DMS79 treated with DMSO at 0.1 percent for 48 hours (cell line): ENCODE measurements around the gene XCR1.

Source experiments
- DNase-seq: peaks from one replicate; lab custom pipeline; 2025; lab: John Stamatoyannopoulos, UW

Gene XCR1

GRCh38 chr3:45983770-45984169 is 43.5 kb downstream of the XCR1 start:
- no peak for DNase-seq

- no peak for DNase-seq
Observed at GRCh38 chr3:45981346-45982074, 45.8 kb downstream of the XCR1 start.

GRCh38 chr3:45980819-45981218 is 46.5 kb downstream of the XCR1 start:
- DNase-seq: no peak

- DNase-seq: no peak
Observed at GRCh38 chr3:45980229-45980813, 47.0 kb downstream of the XCR1 start.

GRCh38 chr3:45979378-45979777 is 47.9 kb downstream of the XCR1 start:
- DNase-seq: no peak

GRCh38 chr3:45978006-45978761 is 49.1 kb downstream of the XCR1 start:
- DNase-seq: peak; percentile 70

GRCh38 chr3:45976191-45977091 is 50.8 kb downstream of the XCR1 start:
- DNase-seq: no peak

- DNase-seq: no peak
Observed at GRCh38 chr3:45975686-45976085, 51.6 kb downstream of the XCR1 start.

GRCh38 chr3:45974686-45975085 is 52.6 kb downstream of the XCR1 start:
- DNase-seq: no peak

- DNase-seq: no peak
Observed at GRCh38 chr3:45972534-45973402, 54.5 kb downstream of the XCR1 start.

- DNase-seq: no peak
Observed at GRCh38 chr3:45969953-45970352, 57.3 kb downstream of the XCR1 start.

- no peak for DNase-seq
Observed at GRCh38 chr3:45969116-45969515, 58.2 kb downstream of the XCR1 start.

- no peak for DNase-seq
Observed at GRCh38 chr3:45968706-45969105, 58.6 kb downstream of the XCR1 start.

- no peak for DNase-seq
Observed at GRCh38 chr3:45968149-45968548, 59.1 kb downstream of the XCR1 start.

- no peak for DNase-seq
Observed at GRCh38 chr3:45967724-45968123, 59.6 kb downstream of the XCR1 start.
